Epithelial cell of proximal tubule (primary cell): Measurements from ENCODE around the gene PALD1. TPM values are rescaled to one million over a fixed set of nuclear protein-coding genes. Genes with fewer than 3 reads are reported as not detected.

ENCODE experiments used
- DNase-seq: peaks from one replicate; pipeline ENCODE4 v3.0.0-alpha.2; 2011; ENCODE audit warnings: low read depth
- H3K4me3 ChIP-seq: 2 replicates; pipeline ENCODE4 v1.5.1; 2011; ENCODE audit warnings: low read depth, mild to moderate bottlenecking, low read length
- total RNA-seq: library from RNA; depleted of rRNA; stranded (reverse); fragments of >200 nt; gene quantifications from 2 replicates; pipeline ENCODE4 v1.2.3, GENCODE V29; 2015
- TF ChIP-seq, protein P1 (sequence below): conservative IDR thresholded peaks from 2 replicates; pipeline ENCODE4 v1.5.1; 2012; ENCODE audit warnings: low read depth, mild to moderate bottlenecking, low read length

Gene PALD1
- total RNA-seq, 1 donor from 2014 or later: 3.3 TPM

DNA sequence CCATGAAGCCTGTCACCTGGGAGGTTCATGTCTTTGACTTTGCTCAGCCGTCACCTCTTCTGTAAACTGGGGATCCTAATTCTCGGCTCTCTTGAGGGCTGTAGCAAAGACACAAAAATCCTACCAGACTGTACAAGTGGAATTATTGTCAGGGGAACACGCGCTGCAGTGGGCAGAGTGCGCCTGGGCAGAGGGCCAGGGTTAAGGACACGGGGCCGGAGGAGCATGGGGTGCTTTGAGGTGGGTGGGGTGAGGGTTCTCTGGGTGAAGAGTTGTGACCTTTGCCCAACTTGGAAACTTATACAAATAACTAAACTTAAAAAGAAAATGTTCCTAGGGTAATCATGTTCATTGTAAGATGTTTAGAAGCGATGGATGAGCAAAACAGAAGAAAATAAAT is 36.0 kb downstream of the PALD1 start:
- TF ChIP-seq, protein P1, sequence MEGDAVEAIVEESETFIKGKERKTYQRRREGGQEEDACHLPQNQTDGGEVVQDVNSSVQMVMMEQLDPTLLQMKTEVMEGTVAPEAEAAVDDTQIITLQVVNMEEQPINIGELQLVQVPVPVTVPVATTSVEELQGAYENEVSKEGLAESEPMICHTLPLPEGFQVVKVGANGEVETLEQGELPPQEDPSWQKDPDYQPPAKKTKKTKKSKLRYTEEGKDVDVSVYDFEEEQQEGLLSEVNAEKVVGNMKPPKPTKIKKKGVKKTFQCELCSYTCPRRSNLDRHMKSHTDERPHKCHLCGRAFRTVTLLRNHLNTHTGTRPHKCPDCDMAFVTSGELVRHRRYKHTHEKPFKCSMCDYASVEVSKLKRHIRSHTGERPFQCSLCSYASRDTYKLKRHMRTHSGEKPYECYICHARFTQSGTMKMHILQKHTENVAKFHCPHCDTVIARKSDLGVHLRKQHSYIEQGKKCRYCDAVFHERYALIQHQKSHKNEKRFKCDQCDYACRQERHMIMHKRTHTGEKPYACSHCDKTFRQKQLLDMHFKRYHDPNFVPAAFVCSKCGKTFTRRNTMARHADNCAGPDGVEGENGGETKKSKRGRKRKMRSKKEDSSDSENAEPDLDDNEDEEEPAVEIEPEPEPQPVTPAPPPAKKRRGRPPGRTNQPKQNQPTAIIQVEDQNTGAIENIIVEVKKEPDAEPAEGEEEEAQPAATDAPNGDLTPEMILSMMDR: no peak
- DNase-seq: no peak

DNA sequence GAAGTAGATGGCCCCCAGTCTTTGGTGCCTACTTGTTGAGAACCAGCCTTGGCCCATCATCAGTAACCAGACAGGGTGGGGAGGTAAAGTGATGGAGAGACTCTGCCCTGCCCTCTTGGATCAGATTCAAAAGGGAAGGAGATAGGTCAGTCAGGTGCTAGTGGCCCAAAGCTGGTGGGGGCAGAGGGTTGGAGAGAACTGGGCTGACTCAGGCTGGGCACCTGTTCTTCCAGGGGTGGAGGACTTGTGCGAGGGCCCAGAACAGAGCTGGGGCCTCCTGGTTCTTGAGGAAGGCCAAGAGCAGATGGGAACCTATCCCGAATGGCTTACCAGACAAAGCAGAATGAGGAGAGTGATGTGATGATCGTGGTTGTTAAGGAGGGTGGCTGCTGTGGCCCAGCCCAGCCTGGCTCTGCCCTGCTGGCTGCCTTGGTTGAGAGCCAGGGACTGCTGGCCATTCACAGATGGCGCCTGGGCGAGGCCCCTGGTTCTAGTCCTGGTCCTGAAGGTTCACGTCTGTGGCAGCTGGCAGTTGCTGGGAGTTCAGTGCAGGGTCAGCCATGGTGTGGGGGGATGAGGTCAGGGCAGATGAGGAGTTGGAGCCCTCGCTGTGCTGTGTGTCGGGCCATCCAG is 36.6 kb downstream of the PALD1 start:
- no peak for DNase-seq
- TF ChIP-seq, protein P1: no peak
- H3K4me3 ChIP-seq: no peak overlapping the region

More for the DNA sequence above, 36.0 kb downstream of the PALD1 start:
- H3K4me3 ChIP-seq: no peak overlapping the region

DNA sequence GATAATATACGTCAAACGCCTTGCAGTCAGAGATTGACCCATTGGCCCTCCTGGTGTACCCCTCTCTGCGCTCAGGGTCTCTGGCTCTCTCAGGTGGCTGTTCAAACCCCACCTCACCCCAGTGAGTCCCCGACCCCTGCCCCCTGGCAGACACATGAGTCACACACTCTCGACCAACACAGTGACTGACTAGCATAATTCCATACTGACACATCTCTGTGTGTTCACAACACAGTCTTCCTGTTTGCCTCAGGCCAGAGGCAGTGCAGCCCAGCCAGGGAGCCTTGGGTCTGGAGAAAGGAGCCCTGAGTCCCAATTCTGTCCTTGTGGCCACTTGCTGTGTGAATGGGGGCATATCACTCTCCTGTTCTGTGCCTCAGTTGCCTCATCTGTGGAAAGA is 40.1 kb downstream of the PALD1 start:
- no peak overlapping the region for H3K4me3 ChIP-seq
- TF ChIP-seq, protein P1: no peak
- no peak for DNase-seq

DNA sequence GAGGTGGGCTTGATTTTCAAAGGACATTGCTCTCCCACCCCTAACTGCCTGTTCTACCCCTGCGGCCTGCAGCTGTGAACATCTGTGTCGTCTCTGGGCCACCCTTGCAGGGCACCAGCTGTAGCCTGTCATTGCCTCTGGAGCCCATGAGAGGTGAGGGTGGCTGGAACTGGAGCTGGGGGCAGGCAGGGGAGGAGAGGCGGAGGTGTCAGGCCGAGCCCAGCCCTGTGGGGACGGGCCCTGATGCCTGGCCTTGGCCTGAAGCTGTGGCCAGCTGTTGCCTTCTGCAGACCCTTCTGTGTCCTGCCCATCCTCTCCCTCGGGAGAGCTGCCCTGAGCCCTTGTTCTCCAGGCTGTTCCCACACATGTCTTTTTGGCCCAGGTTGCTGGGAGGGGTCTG is 44.5 kb downstream of the PALD1 start:
- no peak overlapping the region for H3K4me3 ChIP-seq
- TF ChIP-seq, protein P1: no peak
- DNase-seq: no peak

DNA sequence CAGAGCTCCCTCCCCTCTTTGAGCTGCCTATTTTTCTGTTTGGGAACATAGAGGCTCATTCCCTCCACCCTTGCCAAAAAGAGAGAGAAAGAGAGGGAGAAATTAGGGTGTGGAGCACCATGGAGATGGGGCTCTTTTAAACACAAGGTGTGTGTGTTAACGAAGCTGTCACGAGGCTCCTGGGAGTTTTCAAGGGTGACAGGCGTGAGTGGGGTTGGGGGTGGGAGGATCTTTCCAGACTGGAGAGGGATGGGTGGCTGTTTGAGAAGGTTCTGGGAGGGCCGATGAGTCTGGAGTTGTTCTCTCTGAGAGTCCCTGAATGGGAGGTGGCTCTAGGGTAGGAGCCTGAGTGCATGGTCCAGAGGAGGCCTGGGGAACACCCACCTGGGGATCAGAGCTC is 45.0 kb downstream of the PALD1 start:
- no peak for DNase-seq
- TF ChIP-seq, protein P1: no peak
- no peak overlapping the region for H3K4me3 ChIP-seq

DNA sequence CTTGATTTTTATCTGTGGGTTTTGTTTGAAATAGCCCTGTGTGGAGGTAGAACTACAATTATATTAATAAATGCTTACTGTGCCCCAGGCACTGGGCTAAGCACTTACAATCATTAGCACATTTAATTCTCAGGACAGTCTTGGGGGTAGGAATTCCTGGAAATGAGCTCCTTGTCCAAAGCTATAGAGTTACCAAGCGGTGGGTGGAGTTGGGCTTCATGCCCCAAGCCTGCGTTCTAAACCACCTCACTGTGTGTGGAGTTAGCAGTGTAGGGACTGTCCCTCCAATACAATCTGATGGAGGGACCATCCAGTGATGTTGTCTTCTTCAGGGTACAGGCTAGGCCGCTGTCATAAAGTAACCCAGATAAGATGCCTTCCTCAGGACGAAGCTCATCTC is 49.7 kb downstream of the PALD1 start:
- DNase-seq: no peak

More for the DNA sequence above, 49.7 kb downstream of the PALD1 start:
- H3K4me3 ChIP-seq: no peak overlapping the region
- TF ChIP-seq, protein P1: no peak
